ENCODE measurements around the gene RAB19.
"Not testable (repeated sequence)": the region's sequence is repeated elsewhere in the genome, so short reads cannot be mapped to it uniquely, and the experiment has no call there.

Gene RAB19

GRCh38 chr7:140400381-140400780 is 3.5 kb upstream of the RAB19 start:
- Histone ChIP-seq H3K27me3 (replicated peaks; ENCODE audit: control insufficient read depth, insufficient read depth, low read length, poor library complexity, severe bottlenecking) (no peaks in the 10 kb centered on the region), H3K36me3 (ENCODE audit: control insufficient read depth, insufficient read depth, low read length) (no peaks in the 10 kb centered on the region), H3K4me3 (ENCODE audit: insufficient read depth, low read depth, low read length, poor library complexity, severe bottlenecking) (no peak overlapping the region), H3K9me3 (ENCODE audit: control insufficient read depth, low read length) (no peaks in the 10 kb centered on the region), H3K27ac (ENCODE audit: insufficient read depth, low read length, poor library complexity, severe bottlenecking) (no peak overlapping the region), H3K4me1 (ENCODE audit: control insufficient read depth, insufficient read depth, low read length, poor library complexity, severe bottlenecking) (peaks cover 4% of the 10 kb centered on the region)
- no peak for DNase-seq

GRCh38 chr7:140402178-140402835 is 1.6 kb upstream of the RAB19 start:
- Histone ChIP-seq H3K27me3 (replicated peaks; ENCODE audit: control insufficient read depth, insufficient read depth, low read length, poor library complexity, severe bottlenecking) (no peaks in the 10 kb centered on the region), H3K4me3 (ENCODE audit: insufficient read depth, low read depth, low read length, poor library complexity, severe bottlenecking) (no peak overlapping the region), H3K4me1 (ENCODE audit: control insufficient read depth, insufficient read depth, low read length, poor library complexity, severe bottlenecking) (peaks cover 3% of the 10 kb centered on the region), H3K9me3 (ENCODE audit: control insufficient read depth, low read length) (no peaks in the 10 kb centered on the region), H3K36me3 (ENCODE audit: control insufficient read depth, insufficient read depth, low read length) (no peaks in the 10 kb centered on the region), H3K27ac (ENCODE audit: insufficient read depth, low read length, poor library complexity, severe bottlenecking) (no peak overlapping the region)
- no peak for DNase-seq

- no peaks in the 10 kb centered on the region for H3K4me1 ChIP-seq (ENCODE audit: control insufficient read depth, insufficient read depth, low read length, poor library complexity, severe bottlenecking)
- H3K27ac ChIP-seq (ENCODE audit: insufficient read depth, low read length, poor library complexity, severe bottlenecking), result peak overlapping the region; percentile 60
- no peak for DNase-seq
- H3K27me3 ChIP-seq (replicated peaks; ENCODE audit: control insufficient read depth, insufficient read depth, low read length, poor library complexity, severe bottlenecking), result no peaks in the 10 kb centered on the region
- H3K36me3 ChIP-seq (ENCODE audit: control insufficient read depth, insufficient read depth, low read length), result no peaks in the 10 kb centered on the region
- peak overlapping the region; percentile 76 for H3K4me3 ChIP-seq (ENCODE audit: insufficient read depth, low read depth, low read length, poor library complexity, severe bottlenecking)
- no peaks in the 10 kb centered on the region for H3K9me3 ChIP-seq (ENCODE audit: control insufficient read depth, low read length)
Observed at GRCh38 chr7:140404565-140405065, 757 bp downstream of the RAB19 start.

- H3K9me3 ChIP-seq (ENCODE audit: control insufficient read depth, low read length), result no peaks in the 10 kb centered on the region
- no peaks in the 10 kb centered on the region for H3K27me3 ChIP-seq (replicated peaks; ENCODE audit: control insufficient read depth, insufficient read depth, low read length, poor library complexity, severe bottlenecking)
- no peak for DNase-seq
- no peaks in the 10 kb centered on the region for H3K4me1 ChIP-seq (ENCODE audit: control insufficient read depth, insufficient read depth, low read length, poor library complexity, severe bottlenecking)
- H3K27ac ChIP-seq (ENCODE audit: insufficient read depth, low read length, poor library complexity, severe bottlenecking), result no peak overlapping the region
- peaks cover 3% of the 10 kb centered on the region for H3K36me3 ChIP-seq (ENCODE audit: control insufficient read depth, insufficient read depth, low read length)
- H3K4me3 ChIP-seq (ENCODE audit: insufficient read depth, low read depth, low read length, poor library complexity, severe bottlenecking), result no peak overlapping the region
Observed at GRCh38 chr7:140415361-140415760, 11.5 kb downstream of the RAB19 start.

- H3K4me1 ChIP-seq (ENCODE audit: control insufficient read depth, insufficient read depth, low read length, poor library complexity, severe bottlenecking); H3K4me3 ChIP-seq (ENCODE audit: insufficient read depth, low read depth, low read length, poor library complexity, severe bottlenecking); DNase-seq; H3K9me3 ChIP-seq (ENCODE audit: control insufficient read depth, low read length); H3K27ac ChIP-seq (ENCODE audit: insufficient read depth, low read length, poor library complexity, severe bottlenecking); H3K36me3 ChIP-seq (ENCODE audit: control insufficient read depth, insufficient read depth, low read length); H3K27me3 ChIP-seq (replicated peaks; ENCODE audit: control insufficient read depth, insufficient read depth, low read length, poor library complexity, severe bottlenecking): not testable (repeated sequence)
Observed at GRCh38 chr7:140415816-140416215, 12.0 kb downstream of the RAB19 start.

- Histone ChIP-seq H3K4me1 (ENCODE audit: control insufficient read depth, insufficient read depth, low read length, poor library complexity, severe bottlenecking) (no peaks in the 10 kb centered on the region), H3K4me3 (ENCODE audit: insufficient read depth, low read depth, low read length, poor library complexity, severe bottlenecking) (no peak overlapping the region), H3K27me3 (replicated peaks; ENCODE audit: control insufficient read depth, insufficient read depth, low read length, poor library complexity, severe bottlenecking) (no peaks in the 10 kb centered on the region), H3K27ac (ENCODE audit: insufficient read depth, low read length, poor library complexity, severe bottlenecking) (no peak overlapping the region), H3K9me3 (ENCODE audit: control insufficient read depth, low read length) (no peaks in the 10 kb centered on the region), H3K36me3 (ENCODE audit: control insufficient read depth, insufficient read depth, low read length) (peaks cover 3% of the 10 kb centered on the region)
- DNase-seq, result no peak
Observed at GRCh38 chr7:140416560-140416959, 12.7 kb downstream of the RAB19 start.

- Histone ChIP-seq H3K9me3 (ENCODE audit: control insufficient read depth, low read length) (no peaks in the 10 kb centered on the region), H3K36me3 (ENCODE audit: control insufficient read depth, insufficient read depth, low read length) (no peaks in the 10 kb centered on the region), H3K27ac (ENCODE audit: insufficient read depth, low read length, poor library complexity, severe bottlenecking) (no peak overlapping the region), H3K27me3 (replicated peaks; ENCODE audit: control insufficient read depth, insufficient read depth, low read length, poor library complexity, severe bottlenecking) (no peaks in the 10 kb centered on the region), H3K4me1 (ENCODE audit: control insufficient read depth, insufficient read depth, low read length, poor library complexity, severe bottlenecking) (no peaks in the 10 kb centered on the region), H3K4me3 (ENCODE audit: insufficient read depth, low read depth, low read length, poor library complexity, severe bottlenecking) (no peak overlapping the region)
- no peak for DNase-seq
Observed at GRCh38 chr7:140417456-140418155, 13.7 kb downstream of the RAB19 start.

- H3K4me3 ChIP-seq (ENCODE audit: insufficient read depth, low read depth, low read length, poor library complexity, severe bottlenecking); H3K27ac ChIP-seq (ENCODE audit: insufficient read depth, low read length, poor library complexity, severe bottlenecking); H3K36me3 ChIP-seq (ENCODE audit: control insufficient read depth, insufficient read depth, low read length); H3K4me1 ChIP-seq (ENCODE audit: control insufficient read depth, insufficient read depth, low read length, poor library complexity, severe bottlenecking); H3K27me3 ChIP-seq (replicated peaks; ENCODE audit: control insufficient read depth, insufficient read depth, low read length, poor library complexity, severe bottlenecking); H3K9me3 ChIP-seq (ENCODE audit: control insufficient read depth, low read length); DNase-seq: not testable (repeated sequence)
Observed at GRCh38 chr7:140418156-140418472, 14.3 kb downstream of the RAB19 start.

GRCh38 chr7:140418653-140419052 is 14.8 kb downstream of the RAB19 start:
- H3K4me1 ChIP-seq (ENCODE audit: control insufficient read depth, insufficient read depth, low read length, poor library complexity, severe bottlenecking), result no peaks in the 10 kb centered on the region
- no peak for DNase-seq
- no peaks in the 10 kb centered on the region for H3K36me3 ChIP-seq (ENCODE audit: control insufficient read depth, insufficient read depth, low read length)
- H3K4me3 ChIP-seq (ENCODE audit: insufficient read depth, low read depth, low read length, poor library complexity, severe bottlenecking), result no peak overlapping the region
- H3K27ac ChIP-seq (ENCODE audit: insufficient read depth, low read length, poor library complexity, severe bottlenecking), result no peak overlapping the region
- H3K9me3 ChIP-seq (ENCODE audit: control insufficient read depth, low read length), result no peaks in the 10 kb centered on the region
- no peaks in the 10 kb centered on the region for H3K27me3 ChIP-seq (replicated peaks; ENCODE audit: control insufficient read depth, insufficient read depth, low read length, poor library complexity, severe bottlenecking)

GRCh38 chr7:140421521-140421920 is 17.7 kb downstream of the RAB19 start:
- Histone ChIP-seq H3K36me3 (ENCODE audit: control insufficient read depth, insufficient read depth, low read length) (no peaks in the 10 kb centered on the region), H3K27me3 (replicated peaks; ENCODE audit: control insufficient read depth, insufficient read depth, low read length, poor library complexity, severe bottlenecking) (no peaks in the 10 kb centered on the region), H3K9me3 (ENCODE audit: control insufficient read depth, low read length) (no peaks in the 10 kb centered on the region), H3K4me1 (ENCODE audit: control insufficient read depth, insufficient read depth, low read length, poor library complexity, severe bottlenecking) (no peaks in the 10 kb centered on the region), H3K27ac (ENCODE audit: insufficient read depth, low read length, poor library complexity, severe bottlenecking) (no peak overlapping the region), H3K4me3 (ENCODE audit: insufficient read depth, low read depth, low read length, poor library complexity, severe bottlenecking) (no peak overlapping the region)
- DNase-seq, result no peak
